ENCODE measurements around the gene KSR1. TPM values are rescaled to one million over a fixed set of nuclear protein-coding genes. Genes with fewer than 3 reads are reported as not detected.

The KSR1 gene
- total RNA-seq, 2 donors from 2014 or later = 11.5 to 23.7 TPM

DNA sequence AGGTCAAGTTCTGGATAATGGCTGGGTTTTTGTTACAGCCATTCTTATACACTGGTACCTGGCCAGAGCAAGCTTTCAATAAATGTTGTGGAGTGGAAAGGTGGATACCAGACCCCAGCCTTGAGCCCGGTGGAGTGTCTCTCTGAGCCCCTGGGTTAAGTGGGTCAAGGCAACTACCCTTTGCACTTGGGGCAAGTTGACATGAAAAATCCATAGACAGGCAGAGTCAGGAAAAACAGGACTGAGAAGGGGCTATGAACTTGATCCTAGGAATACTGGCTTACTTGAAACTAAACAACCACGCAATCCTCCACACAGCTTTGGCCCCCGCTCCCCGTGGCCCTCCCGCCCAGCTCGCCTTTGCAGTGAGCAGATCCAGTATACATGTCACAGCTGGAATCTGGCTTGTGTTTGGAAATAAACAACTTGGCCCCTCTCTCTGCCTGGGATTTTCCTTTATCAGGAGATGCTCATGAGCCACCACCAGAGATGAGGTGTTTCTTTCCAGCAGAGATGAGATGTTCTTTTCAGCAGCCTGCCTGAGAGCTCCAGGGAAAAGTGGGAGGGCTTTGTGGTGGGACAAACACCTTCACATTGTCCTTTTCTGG is 65.9 kb downstream of the KSR1 start:
- WGBS = 85% methylated on average over 6 of the region's 6 CpGs
- no peak for DNase-seq (ENCODE audit: low spot score)
- no peak for TF ChIP-seq POLR2AphosphoS5 (IDR thresholded peaks at IDR 0.05)
- TF ChIP-seq POLR2A (IDR thresholded peaks at IDR 0.05) = no peak
- no peak for TF ChIP-seq CTCF (IDR thresholded peaks at IDR 0.05)
- Histone ChIP-seq H3K36me3 (no peaks in the 10 kb centered on the region), H3K27ac (no peak overlapping the region), H3K27me3 (replicated peaks; ENCODE audit: insufficient read depth) (no peaks in the 10 kb centered on the region), H3K9me3 (no peaks in the 10 kb centered on the region), H3K4me3 (no peak overlapping the region), H3K4me1 (replicated peaks) (no peaks in the 10 kb centered on the region)
- intact Hi-C loops (cut with DNase I) = no loop called here

DNA sequence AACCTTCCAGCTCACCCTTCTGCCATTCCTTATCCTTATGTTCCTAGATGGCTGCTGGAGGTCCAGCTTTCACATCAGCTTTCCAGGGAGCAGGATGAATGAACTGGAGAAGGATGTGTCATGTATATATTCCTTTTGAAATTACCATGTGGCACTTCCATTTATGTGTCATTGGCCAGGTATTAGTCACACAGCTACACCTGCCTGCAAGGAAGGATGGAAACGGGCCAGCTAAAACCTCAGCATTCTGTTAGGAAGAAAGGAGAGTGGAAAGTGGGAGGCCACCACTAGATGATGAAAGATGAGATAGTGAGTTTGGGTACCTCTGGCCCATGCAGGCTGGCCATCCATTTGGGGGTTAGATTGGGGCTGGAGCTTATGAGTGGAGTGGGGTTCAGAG is 67.5 kb downstream of the KSR1 start:
- no peaks in the 10 kb centered on the region for H3K27me3 ChIP-seq (replicated peaks; ENCODE audit: insufficient read depth)
- H3K36me3 ChIP-seq = no peaks in the 10 kb centered on the region
- intact Hi-C loops (cut with DNase I) = no loop called here
- no peak overlapping the region for H3K4me3 ChIP-seq
- no peaks in the 10 kb centered on the region for H3K4me1 ChIP-seq (replicated peaks)
- TF ChIP-seq POLR2AphosphoS5 (IDR thresholded peaks at IDR 0.05) (no peak), POLR2A (IDR thresholded peaks at IDR 0.05) (no peak), CTCF (IDR thresholded peaks at IDR 0.05) (no peak)
- WGBS = 95% methylated on average over 1 of the region's 1 CpG
- H3K27ac ChIP-seq = no peak overlapping the region
- no peaks in the 10 kb centered on the region for H3K9me3 ChIP-seq
- DNase-seq (ENCODE audit: low spot score) = no peak

- Histone ChIP-seq H3K4me3 (no peak overlapping the region), H3K27me3 (replicated peaks; ENCODE audit: insufficient read depth) (no peaks in the 10 kb centered on the region), H3K4me1 (replicated peaks) (no peaks in the 10 kb centered on the region), H3K9me3 (no peaks in the 10 kb centered on the region), H3K36me3 (no peaks in the 10 kb centered on the region), H3K27ac (no peak overlapping the region)
- TF ChIP-seq POLR2A (IDR thresholded peaks at IDR 0.05) (no peak), POLR2AphosphoS5 (IDR thresholded peaks at IDR 0.05) (no peak), CTCF (IDR thresholded peaks at IDR 0.05) (no peak)
- intact Hi-C loops (cut with DNase I) = no loop called here
- 97% methylated on average over 1 of the region's 2 CpGs for WGBS
- no peak for DNase-seq (ENCODE audit: low spot score)
These were observed 68.3 kb downstream of the KSR1 start for GRCh38 chr17:27524594-27524993.

- H3K4me1 ChIP-seq (replicated peaks) = no peaks in the 10 kb centered on the region
- H3K27me3 ChIP-seq (replicated peaks; ENCODE audit: insufficient read depth) = no peaks in the 10 kb centered on the region
- H3K27ac ChIP-seq = no peak overlapping the region
- intact Hi-C loops (cut with DNase I) = no loop called here
- no peak overlapping the region for H3K4me3 ChIP-seq
- no peaks in the 10 kb centered on the region for H3K9me3 ChIP-seq
- 23% methylated on average over 2 of the region's 2 CpGs for WGBS
- no peaks in the 10 kb centered on the region for H3K36me3 ChIP-seq
- DNase-seq (ENCODE audit: low spot score) = no peak
- no peak for TF ChIP-seq CTCF (IDR thresholded peaks at IDR 0.05)
- TF ChIP-seq POLR2AphosphoS5 (IDR thresholded peaks at IDR 0.05) = no peak
- TF ChIP-seq POLR2A (IDR thresholded peaks at IDR 0.05) = no peak
These were observed 69.1 kb downstream of the KSR1 start for GRCh38 chr17:27525316-27525715.

- H3K4me3 ChIP-seq = no peak overlapping the region
- no peak for TF ChIP-seq CTCF (IDR thresholded peaks at IDR 0.05)
- TF ChIP-seq POLR2AphosphoS5 (IDR thresholded peaks at IDR 0.05) = no peak
- no peak for TF ChIP-seq POLR2A (IDR thresholded peaks at IDR 0.05)
- WGBS = 95% methylated on average over 6 of the region's 6 CpGs
- intact Hi-C loops (cut with DNase I) = no loop called here
- H3K36me3 ChIP-seq = no peaks in the 10 kb centered on the region
- no peak for DNase-seq (ENCODE audit: low spot score)
- H3K9me3 ChIP-seq = no peaks in the 10 kb centered on the region
- H3K27me3 ChIP-seq (replicated peaks; ENCODE audit: insufficient read depth) = no peaks in the 10 kb centered on the region
- H3K4me1 ChIP-seq (replicated peaks) = no peaks in the 10 kb centered on the region
- no peak overlapping the region for H3K27ac ChIP-seq
These were observed 69.8 kb downstream of the KSR1 start for GRCh38 chr17:27525836-27526603.
